Liver (tissue), 9 donors: ENCODE measurements around the gene PSMB7. TPM values are rescaled to one million over a fixed set of nuclear protein-coding genes. Genes with fewer than 3 reads are reported as not detected.

Experiments
- DNase-seq: peaks from one replicate; pipeline ENCODE4 v3.0.0-alpha.2; 2017; ENCODE audit warnings: low spot score
- H3K27ac ChIP-seq, 2 donors: one replicate each; pipeline ENCODE4 v1.7.0; 2013; ENCODE audit warnings: inconsistent platforms in 2 of 2, low read length in 2 of 2, control low read depth in 1 of 2, low read depth in 1 of 2, mild to moderate bottlenecking in 1 of 2
- H3K27me3 ChIP-seq, 4 donors: one replicate each; pipeline versions ENCODE4 v1.6.1 to v1.7.0; 2013; ENCODE audit warnings: low read length in 3 of 4, inconsistent platforms in 1 of 4, mild to moderate bottlenecking in 1 of 4, moderate library complexity in 1 of 4; ENCODE audit not compliant: control insufficient read depth in 4 of 4, insufficient read depth in 4 of 4
- H3K36me3 ChIP-seq, 4 donors: one replicate each; pipeline versions ENCODE4 v1.6.1 to v1.7.0; 2013; ENCODE audit warnings: low read length in 3 of 4, mild to moderate bottlenecking in 3 of 4, low read depth in 1 of 4, moderate library complexity in 1 of 4; ENCODE audit not compliant: control insufficient read depth in 4 of 4, insufficient read depth in 3 of 4
- H3K4me1 ChIP-seq, 4 donors: one replicate each; pipeline versions ENCODE4 v1.6.1 to v1.7.0; 2013; ENCODE audit warnings: low read length in 3 of 4, mild to moderate bottlenecking in 3 of 4, moderate library complexity in 1 of 4; ENCODE audit not compliant: control insufficient read depth in 4 of 4, insufficient read depth in 4 of 4
- H3K4me3 ChIP-seq, 3 donors: one replicate each; pipeline versions ENCODE4 v1.6.1 to v1.7.0; 2013; ENCODE audit warnings: low read length in 3 of 3, control low read depth in 1 of 3, low read depth in 1 of 3, mild to moderate bottlenecking in 1 of 3
- H3K9ac ChIP-seq, 2 donors: one replicate each; pipeline ENCODE4 v1.7.0; 2013; ENCODE audit warnings: low read length in 2 of 2, mild to moderate bottlenecking in 2 of 2, moderate library complexity in 2 of 2, control low read depth in 1 of 2, low read depth in 1 of 2
- H3K9me3 ChIP-seq, 4 donors: one replicate each; pipeline versions ENCODE4 v1.6.1 to v1.7.0; 2013; ENCODE audit warnings: low read length in 3 of 4; ENCODE audit not compliant: control insufficient read depth in 4 of 4
- EGR1 ChIP-seq, 2 donors: IDR thresholded peaks; 2 replicates each; pipeline ENCODE4 v1.6.1; 2016 to 2018; ENCODE audit warnings: antibody characterized with exemption in 2 of 2, low read depth in 2 of 2
- FOXA1 ChIP-seq: IDR thresholded peaks from 2 replicates; pipeline ENCODE4 v1.6.1; 2016; ENCODE audit warnings: antibody characterized with exemption
- FOXA2 ChIP-seq: IDR thresholded peaks from 2 replicates; pipeline ENCODE4 v1.6.1; 2016; ENCODE audit warnings: antibody characterized with exemption
- GABPA ChIP-seq, 2 donors: IDR thresholded peaks in 1 of 2; conservative IDR thresholded peaks in 1 of 2; 2 replicates each; pipeline ENCODE4 v1.6.1; 2016; ENCODE audit warnings: antibody characterized with exemption in 2 of 2, mild to moderate bottlenecking in 1 of 2, moderate library complexity in 1 of 2
- HNF4A ChIP-seq, 2 donors: conservative IDR thresholded peaks; 2 replicates each; pipeline ENCODE4 v1.6.1; 2016; ENCODE audit warnings: antibody characterized with exemption in 2 of 2, mild to moderate bottlenecking in 2 of 2
- HNF4G ChIP-seq: IDR thresholded peaks from 2 replicates; pipeline ENCODE4 v1.6.1; 2016; ENCODE audit warnings: antibody characterized with exemption
- RXRA ChIP-seq, 2 donors: IDR thresholded peaks; 2 replicates each; pipeline ENCODE4 v1.6.1; 2017 to 2018; ENCODE audit warnings: antibody characterized with exemption in 2 of 2, mild to moderate bottlenecking in 1 of 2
- SP1 ChIP-seq: IDR thresholded peaks from 2 replicates; pipeline ENCODE4 v1.6.1; 2018; ENCODE audit warnings: antibody characterized with exemption, mild to moderate bottlenecking
- TAF1 ChIP-seq: conservative IDR thresholded peaks from 2 replicates; pipeline ENCODE4 v1.6.1; 2016; ENCODE audit warnings: antibody characterized with exemption, mild to moderate bottlenecking
- WGBS: extraction: QIAGEN DNeasy Blood & Tissue Kit; methylation state at CpG from one replicate; pipeline ENCODE4 v1.1.7; 2013; 5-methylcytosine and 5-hydroxymethylcytosine counted together
- polyA plus RNA-seq, 2 donors: library from polyadenylated mRNA; stranded (reverse) in 1 of 2; unstranded in 1 of 2; fragments of 200-250 nt in 1 of 2; fragments of >200 nt in 1 of 2; fragmentation: Nextera tagmentation in 1 of 2; extraction: Ambion mirVana in 1 of 2; gene quantifications; one replicate each; pipeline versions ENCODE4 v1.2.1 to v1.2.3, GENCODE V29; 2013 to 2015
- total RNA-seq, 2 donors: library from RNA; depleted of rRNA; stranded (reverse); fragments of >200 nt; gene quantifications; one replicate each; pipeline ENCODE4 v1.2.3, GENCODE V29; 2014
- TF ChIP-seq, protein P1 (sequence below): IDR thresholded peaks from 2 replicates; pipeline ENCODE4 v1.6.1; 2016; ENCODE audit warnings: antibody characterized with exemption
- TF ChIP-seq, protein P2 (sequence below): IDR thresholded peaks from 2 replicates; pipeline ENCODE4 v1.6.1; 2016; ENCODE audit warnings: antibody characterized with exemption, mild to moderate bottlenecking
- TF ChIP-seq, protein P3 (sequence below): fragments of 150-350 bp; IDR thresholded peaks from 2 replicates; pipeline ENCODE4 v1.5.1; 2017; ENCODE audit warnings: improper control_type of control experiment, low read depth, low read length; ENCODE audit not compliant: missing input control
- TF ChIP-seq, protein P4 (sequence below): IDR thresholded peaks from 2 replicates; pipeline ENCODE4 v1.6.1; 2016; ENCODE audit warnings: antibody characterized with exemption
- TF ChIP-seq, protein P5 (sequence below): IDR thresholded peaks from 2 replicates; pipeline ENCODE4 v1.6.1; 2016; ENCODE audit warnings: antibody characterized with exemption
- donor health status: healthy.
- donor health status: healthy.
- donor health status: healthy.
- donor health status: healthy.
- donor health status: healthy.

Gene PSMB7
- total and polyA plus RNA-seq, 4 donors: 90.9 to 183 (median 134) TPM

DNA sequence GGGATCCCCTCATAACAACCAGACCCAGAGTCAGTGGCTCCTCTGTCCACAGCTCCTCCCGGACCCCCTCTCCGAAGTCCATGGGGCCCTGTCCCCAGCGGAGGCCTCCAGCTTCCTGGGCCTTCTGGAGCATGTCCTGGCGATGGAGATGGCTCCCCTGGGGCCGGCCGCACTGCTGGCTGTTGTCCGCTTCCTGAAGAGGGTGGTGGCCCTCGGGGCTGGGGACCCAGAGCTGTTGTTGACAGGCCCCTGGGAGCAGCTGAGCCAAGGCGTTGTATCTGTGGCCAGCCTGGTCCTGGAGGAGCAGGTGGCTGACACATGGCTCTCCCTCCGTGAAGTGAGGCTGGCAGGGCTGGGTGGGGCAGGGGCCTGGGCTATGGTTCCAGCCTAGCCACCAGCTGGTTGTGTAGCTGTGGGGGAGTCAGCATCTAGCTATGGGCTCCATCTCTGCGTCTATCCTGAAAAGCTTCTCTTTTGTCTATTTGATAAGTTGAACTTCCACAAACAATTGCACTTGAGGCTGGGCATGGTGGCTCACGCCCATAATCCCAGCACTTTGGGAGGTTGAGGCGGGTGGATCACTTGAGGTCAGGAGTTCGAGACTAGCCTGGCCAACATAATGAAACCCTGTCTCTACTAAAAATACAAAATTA lies 39.7 kb upstream of the PSMB7 start:
- peaks cover 2 to 11% (median 8%) of the 10 kb centered on the region in 4 donors for H3K27me3 ChIP-seq
- no peak overlapping the region for H3K27ac ChIP-seq
- no peak overlapping the region for H3K9ac ChIP-seq
- H3K36me3 ChIP-seq: no peaks in the 10 kb centered on the region
- no peaks in the 10 kb centered on the region for H3K9me3 ChIP-seq
- H3K4me3 ChIP-seq: no peak overlapping the region
- DNase-seq: no peak
- TF ChIP-seq RXRA (IDR thresholded peaks at IDR 0.05) (no peak), FOXA2 (no peak), GABPA (IDR thresholded peaks at IDR 0.05 in 1 of 2, conservative IDR thresholded peaks at IDR 0.05 in 1 of 2) (no peak), EGR1 (IDR thresholded peaks at IDR 0.05; ENCODE audit: low read depth in 2 of 2) (no peak), HNF4A (conservative IDR thresholded peaks at IDR 0.05) (no peak), FOXA1 (no peak)
- TF ChIP-seq, protein P1, sequence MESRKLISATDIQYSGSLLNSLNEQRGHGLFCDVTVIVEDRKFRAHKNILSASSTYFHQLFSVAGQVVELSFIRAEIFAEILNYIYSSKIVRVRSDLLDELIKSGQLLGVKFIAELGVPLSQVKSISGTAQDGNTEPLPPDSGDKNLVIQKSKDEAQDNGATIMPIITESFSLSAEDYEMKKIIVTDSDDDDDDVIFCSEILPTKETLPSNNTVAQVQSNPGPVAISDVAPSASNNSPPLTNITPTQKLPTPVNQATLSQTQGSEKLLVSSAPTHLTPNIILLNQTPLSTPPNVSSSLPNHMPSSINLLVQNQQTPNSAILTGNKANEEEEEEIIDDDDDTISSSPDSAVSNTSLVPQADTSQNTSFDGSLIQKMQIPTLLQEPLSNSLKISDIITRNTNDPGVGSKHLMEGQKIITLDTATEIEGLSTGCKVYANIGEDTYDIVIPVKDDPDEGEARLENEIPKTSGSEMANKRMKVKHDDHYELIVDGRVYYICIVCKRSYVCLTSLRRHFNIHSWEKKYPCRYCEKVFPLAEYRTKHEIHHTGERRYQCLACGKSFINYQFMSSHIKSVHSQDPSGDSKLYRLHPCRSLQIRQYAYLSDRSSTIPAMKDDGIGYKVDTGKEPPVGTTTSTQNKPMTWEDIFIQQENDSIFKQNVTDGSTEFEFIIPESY: no peak
- TF ChIP-seq, protein P2, sequence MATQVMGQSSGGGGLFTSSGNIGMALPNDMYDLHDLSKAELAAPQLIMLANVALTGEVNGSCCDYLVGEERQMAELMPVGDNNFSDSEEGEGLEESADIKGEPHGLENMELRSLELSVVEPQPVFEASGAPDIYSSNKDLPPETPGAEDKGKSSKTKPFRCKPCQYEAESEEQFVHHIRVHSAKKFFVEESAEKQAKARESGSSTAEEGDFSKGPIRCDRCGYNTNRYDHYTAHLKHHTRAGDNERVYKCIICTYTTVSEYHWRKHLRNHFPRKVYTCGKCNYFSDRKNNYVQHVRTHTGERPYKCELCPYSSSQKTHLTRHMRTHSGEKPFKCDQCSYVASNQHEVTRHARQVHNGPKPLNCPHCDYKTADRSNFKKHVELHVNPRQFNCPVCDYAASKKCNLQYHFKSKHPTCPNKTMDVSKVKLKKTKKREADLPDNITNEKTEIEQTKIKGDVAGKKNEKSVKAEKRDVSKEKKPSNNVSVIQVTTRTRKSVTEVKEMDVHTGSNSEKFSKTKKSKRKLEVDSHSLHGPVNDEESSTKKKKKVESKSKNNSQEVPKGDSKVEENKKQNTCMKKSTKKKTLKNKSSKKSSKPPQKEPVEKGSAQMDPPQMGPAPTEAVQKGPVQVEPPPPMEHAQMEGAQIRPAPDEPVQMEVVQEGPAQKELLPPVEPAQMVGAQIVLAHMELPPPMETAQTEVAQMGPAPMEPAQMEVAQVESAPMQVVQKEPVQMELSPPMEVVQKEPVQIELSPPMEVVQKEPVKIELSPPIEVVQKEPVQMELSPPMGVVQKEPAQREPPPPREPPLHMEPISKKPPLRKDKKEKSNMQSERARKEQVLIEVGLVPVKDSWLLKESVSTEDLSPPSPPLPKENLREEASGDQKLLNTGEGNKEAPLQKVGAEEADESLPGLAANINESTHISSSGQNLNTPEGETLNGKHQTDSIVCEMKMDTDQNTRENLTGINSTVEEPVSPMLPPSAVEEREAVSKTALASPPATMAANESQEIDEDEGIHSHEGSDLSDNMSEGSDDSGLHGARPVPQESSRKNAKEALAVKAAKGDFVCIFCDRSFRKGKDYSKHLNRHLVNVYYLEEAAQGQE: no peak
- TF ChIP-seq, protein P3, sequence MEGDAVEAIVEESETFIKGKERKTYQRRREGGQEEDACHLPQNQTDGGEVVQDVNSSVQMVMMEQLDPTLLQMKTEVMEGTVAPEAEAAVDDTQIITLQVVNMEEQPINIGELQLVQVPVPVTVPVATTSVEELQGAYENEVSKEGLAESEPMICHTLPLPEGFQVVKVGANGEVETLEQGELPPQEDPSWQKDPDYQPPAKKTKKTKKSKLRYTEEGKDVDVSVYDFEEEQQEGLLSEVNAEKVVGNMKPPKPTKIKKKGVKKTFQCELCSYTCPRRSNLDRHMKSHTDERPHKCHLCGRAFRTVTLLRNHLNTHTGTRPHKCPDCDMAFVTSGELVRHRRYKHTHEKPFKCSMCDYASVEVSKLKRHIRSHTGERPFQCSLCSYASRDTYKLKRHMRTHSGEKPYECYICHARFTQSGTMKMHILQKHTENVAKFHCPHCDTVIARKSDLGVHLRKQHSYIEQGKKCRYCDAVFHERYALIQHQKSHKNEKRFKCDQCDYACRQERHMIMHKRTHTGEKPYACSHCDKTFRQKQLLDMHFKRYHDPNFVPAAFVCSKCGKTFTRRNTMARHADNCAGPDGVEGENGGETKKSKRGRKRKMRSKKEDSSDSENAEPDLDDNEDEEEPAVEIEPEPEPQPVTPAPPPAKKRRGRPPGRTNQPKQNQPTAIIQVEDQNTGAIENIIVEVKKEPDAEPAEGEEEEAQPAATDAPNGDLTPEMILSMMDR: no peak
- TF ChIP-seq, protein P4, sequence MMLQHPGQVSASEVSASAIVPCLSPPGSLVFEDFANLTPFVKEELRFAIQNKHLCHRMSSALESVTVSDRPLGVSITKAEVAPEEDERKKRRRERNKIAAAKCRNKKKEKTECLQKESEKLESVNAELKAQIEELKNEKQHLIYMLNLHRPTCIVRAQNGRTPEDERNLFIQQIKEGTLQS: no peak
- WGBS: 90% methylated on average over 14 of the region's 14 CpGs
- H3K4me1 ChIP-seq: peaks cover 3 to 8% (median 5%) of the 10 kb centered on the region in 4 donors

DNA sequence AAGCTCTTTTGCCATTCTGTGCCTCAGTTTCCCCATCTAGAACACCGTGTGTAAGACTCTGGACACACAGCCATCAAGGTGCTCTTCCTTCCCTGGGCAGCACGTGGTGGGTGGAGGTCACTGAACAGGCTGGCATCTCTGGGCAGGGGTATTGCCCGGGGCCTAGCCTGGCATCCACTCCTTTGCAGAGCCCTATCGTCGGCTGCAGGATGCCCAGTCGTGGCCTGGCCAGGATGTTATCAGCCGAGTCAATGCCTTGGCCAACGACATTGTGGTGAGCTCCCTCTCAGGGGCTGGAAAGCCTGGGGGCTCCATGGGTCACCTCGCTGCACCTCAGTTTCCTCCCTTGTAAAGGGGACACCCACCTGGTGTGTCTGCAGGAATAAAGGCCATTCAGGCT lies 39.1 kb upstream of the PSMB7 start:
- TF ChIP-seq, protein P5, sequence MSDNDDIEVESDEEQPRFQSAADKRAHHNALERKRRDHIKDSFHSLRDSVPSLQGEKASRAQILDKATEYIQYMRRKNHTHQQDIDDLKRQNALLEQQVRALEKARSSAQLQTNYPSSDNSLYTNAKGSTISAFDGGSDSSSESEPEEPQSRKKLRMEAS: no peak
- no peak for TF ChIP-seq FOXA2
- no peak for TF ChIP-seq SP1
- TF ChIP-seq, protein P4: no peak
- TF ChIP-seq TAF1: no peak
- no peak for TF ChIP-seq HNF4G
- H3K27ac ChIP-seq: no peak overlapping the region
- peaks cover 2 to 11% (median 8%) of the 10 kb centered on the region in 4 donors for H3K27me3 ChIP-seq
- WGBS: 84% methylated on average over 9 of the region's 9 CpGs
- no peak overlapping the region for H3K9ac ChIP-seq
- H3K9me3 ChIP-seq: no peaks in the 10 kb centered on the region
- H3K36me3 ChIP-seq: no peaks in the 10 kb centered on the region
- DNase-seq: no peak
- no peak overlapping the region for H3K4me3 ChIP-seq
- H3K4me1 ChIP-seq: peaks cover 3 to 8% (median 5%) of the 10 kb centered on the region in 4 donors
